GM18505 (cell line): Measurements from ENCODE around the gene RAP2B.
"Not testable (repeated sequence)": the region's sequence is repeated elsewhere in the genome, so short reads cannot be mapped to it uniquely, and the experiment has no call there.

Source experiments
- ATAC-seq: cut with Tn5 transposase; IDR thresholded peaks from one replicate; pipeline ENCODE4 v1.9.1; 2021; ENCODE audit not compliant: unreplicated experiment
- POLR2A ChIP-seq: IDR thresholded peaks from 4 replicates; pipeline ENCODE4 v1.6.1; 2011; ENCODE audit warnings: borderline replicate concordance; ENCODE audit not compliant: insufficient read depth, insufficient read length; ENCODE audit errors: extremely low read depth

RAP2B gene

DNA sequence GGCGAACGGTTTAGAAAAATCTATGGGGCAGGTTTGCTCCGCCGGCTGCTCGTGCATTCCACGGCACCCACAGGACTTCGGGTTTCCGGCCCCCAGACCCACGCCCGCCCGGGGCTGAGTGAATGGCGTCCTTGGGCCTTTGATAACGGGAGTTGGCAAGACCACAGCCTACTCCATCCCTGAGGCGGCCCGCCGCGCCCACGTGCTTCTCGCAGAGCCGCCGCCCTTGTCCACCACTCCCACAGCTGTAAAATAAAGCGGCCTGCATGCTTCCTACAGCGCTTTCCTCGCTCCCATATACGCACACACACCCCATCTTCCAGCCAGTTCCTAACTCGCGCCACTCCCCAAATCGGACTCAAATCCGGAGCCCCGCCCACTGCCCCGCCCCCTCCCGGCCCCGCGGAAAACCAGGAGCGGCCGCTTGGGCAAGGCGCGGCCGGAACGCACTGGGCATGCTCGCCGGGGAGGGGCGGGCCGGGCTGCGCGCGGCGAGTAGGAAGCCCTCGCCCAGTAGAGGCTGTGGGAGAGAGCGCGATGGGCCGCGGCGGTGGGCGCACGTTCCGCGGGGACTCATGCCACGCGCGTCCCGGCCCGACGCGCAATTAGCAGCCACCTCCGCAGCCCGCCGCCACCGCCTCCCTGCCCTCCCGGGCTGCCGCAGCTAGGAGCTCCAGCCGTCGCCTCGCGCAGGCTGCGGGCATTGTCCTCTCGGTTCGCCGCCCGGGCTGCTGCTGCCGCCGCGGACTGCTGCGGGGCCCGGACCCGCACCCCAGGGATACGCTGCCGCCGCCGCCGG, at the start of gene RAP2B:
Gene RAP2B (plus strand): TSS at position 513 of the 799 bp plus-strand sequence. CDS start 468 bp downstream, outside the sequence.
- peak; percentile 56 for ATAC-seq
- TF ChIP-seq POLR2A: peak; percentile 93

DNA sequence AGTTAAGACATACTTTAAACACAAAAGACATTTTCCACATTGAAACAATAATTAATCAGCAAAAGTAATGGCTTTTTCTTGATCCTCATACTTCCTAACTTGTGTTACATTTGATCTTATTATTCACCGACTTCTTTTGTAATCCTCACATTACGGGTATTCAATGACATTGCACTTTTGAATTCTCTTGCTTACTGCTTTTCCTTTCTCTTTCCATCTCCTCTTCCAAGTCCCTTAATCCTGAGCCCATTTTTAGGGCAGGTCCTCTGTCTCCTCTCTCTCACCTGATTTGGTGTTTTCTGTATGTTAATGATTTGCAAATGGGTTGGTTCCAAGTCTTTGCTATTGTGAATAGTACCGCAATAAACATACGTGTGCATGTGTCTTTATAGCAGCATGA, 48.5 kb upstream of the RAP2B start:
- TF ChIP-seq POLR2A: no peak

DNA sequence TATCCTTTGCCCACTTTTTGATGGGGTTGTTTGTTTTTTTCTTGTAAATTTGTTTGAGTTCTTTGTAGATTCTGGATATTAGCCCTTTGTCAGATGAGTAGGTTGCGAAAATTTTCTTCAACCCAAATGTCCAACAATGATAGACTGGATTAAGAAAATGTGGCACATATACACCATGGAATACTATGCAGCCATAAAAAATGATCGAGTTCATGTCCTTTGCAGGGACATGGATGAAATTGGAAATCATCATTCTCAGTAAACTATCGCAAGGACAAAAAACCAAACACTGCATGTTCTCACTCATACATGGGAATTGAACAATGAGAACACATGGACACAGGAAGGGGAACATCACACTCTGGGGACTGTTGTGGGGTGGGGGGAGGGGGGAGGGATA, 47.8 kb upstream of the RAP2B start:
- ATAC-seq: not testable (repeated sequence)

More for the DNA sequence above, 48.5 kb upstream of the RAP2B start:
- ATAC-seq: no peak

DNA sequence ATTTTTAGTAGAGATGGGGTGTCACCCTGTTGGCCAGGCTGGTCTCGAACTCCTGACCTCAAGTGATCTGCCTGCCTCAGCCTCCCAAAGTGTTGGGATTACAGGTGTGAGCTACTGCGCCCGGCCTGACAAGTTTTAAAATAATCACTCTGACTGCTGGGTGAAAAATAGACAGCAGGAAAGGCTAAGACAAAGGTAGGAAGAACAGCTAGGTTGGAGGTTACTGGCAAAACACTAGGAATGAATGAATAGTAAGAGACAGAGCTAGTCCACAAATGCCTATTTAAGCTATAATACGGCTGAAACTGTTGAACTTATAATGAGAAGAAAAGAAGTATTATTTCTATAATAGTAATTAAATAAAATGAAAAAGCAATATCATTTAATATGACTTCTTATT, 46.7 kb upstream of the RAP2B start:
- no peak for TF ChIP-seq POLR2A
- no peak for ATAC-seq

DNA sequence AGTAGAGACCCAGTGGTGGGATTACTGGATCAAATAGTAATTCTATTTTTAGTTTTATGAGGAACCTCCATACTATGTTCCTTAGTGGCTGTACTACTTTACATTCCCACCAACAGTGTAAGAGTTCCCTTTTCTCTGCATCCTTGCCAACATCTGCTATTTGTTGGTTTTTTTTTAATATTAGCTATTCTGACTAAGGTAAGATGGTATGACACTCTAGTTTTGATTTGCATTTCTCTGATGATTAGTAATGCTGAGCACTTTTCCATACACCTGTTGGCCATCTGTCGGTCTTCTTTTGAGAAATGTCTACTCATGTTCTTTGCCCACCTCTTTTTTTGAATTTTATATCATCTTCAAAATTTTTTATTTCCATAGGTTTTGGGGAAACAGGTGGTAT, 34.2 kb upstream of the RAP2B start:
- no peak for ATAC-seq

DNA sequence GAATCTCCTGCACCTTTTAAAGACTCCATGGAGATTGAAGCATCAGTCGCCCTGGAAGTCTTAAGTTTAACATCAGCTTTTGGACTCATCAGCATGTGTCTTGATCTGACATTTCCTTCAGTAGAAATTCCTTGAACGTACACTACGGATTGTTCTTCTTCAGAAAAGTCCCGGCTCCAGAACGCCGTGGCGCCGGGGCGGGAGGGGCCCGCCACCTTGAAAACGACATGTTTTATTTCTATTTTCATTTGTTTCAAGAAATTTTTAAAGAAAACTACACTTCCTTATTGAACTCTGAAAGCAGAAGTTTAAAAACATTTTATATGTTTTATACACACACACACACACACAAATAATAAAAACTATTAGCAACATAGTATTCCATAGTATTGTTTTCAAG, 32.6 kb upstream of the RAP2B start:
- no peak for TF ChIP-seq POLR2A
- no peak for ATAC-seq

More for the DNA sequence above, 34.2 kb upstream of the RAP2B start:
- no peak for TF ChIP-seq POLR2A

DNA sequence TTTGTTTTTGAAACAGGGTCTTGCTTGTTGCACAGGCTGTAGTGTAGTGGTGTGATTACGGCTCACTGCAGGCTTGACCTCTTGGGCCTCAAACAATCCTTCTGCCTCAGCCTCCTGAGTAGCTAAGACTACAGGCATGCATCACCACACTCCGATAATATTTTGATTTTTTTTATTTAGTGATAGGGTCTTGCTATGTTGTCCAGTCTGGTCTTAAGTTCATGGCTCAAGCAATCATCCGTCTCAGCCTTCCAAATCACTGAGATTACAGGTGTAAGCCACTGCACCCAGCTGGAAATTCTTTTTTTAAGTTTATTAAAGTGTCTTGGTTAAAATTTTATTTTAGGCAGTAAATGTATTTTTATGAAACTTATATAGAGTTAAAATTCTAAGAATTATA, 32.2 kb upstream of the RAP2B start:
- no peak for TF ChIP-seq POLR2A
- no peak for ATAC-seq

DNA sequence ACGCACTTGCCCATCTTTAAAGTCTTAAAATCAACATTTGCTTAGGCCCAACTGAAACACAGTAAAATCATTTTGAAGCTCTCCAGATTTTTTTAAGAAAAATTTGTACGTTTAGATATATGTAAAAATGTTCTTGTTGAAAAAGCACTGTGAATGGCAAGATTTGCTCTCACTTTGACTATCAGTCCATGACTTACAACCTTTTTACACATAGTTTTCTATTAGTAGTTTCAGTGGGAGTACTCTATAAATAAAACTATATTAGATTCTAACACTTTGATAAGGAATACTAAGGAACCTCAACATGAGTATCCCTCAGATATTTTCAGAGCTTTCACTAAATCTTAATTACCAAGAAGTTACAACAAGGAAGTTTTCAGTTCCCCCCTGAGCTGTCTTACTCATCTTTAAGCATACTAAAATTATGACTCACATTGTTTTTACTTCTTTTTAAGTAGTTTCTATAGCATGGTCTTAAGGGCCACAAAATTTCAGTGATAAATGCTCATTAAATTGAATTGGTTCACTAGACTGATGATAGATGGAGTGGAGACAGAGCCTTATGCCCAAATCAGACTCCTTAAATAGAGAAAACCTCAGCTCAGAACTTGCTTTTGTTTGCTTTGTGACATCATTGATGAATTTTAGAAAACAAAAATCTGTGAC, 31.6 kb upstream of the RAP2B start:
- TF ChIP-seq POLR2A: no peak
- peak; percentile 95 for ATAC-seq

DNA sequence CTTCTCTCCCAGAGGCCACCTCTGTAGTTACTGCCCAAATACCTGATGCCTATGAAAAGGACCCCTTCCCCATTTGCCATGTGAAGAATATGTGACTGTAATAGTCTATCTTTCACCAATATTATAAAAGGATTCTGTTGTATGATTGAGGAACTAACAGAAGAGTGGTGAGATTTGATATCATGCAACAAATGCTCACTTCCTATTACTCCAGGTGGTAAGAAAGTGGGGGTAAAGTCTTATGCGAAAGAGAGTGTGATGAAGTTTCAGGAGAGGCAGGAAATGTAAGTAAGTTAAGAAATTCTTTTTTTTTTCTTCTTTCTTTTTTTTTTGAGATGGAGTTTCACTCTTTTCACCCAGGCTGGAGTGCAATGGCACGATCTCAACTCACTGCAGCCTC, 24.4 kb upstream of the RAP2B start:
- peak; percentile 62 for ATAC-seq

DNA sequence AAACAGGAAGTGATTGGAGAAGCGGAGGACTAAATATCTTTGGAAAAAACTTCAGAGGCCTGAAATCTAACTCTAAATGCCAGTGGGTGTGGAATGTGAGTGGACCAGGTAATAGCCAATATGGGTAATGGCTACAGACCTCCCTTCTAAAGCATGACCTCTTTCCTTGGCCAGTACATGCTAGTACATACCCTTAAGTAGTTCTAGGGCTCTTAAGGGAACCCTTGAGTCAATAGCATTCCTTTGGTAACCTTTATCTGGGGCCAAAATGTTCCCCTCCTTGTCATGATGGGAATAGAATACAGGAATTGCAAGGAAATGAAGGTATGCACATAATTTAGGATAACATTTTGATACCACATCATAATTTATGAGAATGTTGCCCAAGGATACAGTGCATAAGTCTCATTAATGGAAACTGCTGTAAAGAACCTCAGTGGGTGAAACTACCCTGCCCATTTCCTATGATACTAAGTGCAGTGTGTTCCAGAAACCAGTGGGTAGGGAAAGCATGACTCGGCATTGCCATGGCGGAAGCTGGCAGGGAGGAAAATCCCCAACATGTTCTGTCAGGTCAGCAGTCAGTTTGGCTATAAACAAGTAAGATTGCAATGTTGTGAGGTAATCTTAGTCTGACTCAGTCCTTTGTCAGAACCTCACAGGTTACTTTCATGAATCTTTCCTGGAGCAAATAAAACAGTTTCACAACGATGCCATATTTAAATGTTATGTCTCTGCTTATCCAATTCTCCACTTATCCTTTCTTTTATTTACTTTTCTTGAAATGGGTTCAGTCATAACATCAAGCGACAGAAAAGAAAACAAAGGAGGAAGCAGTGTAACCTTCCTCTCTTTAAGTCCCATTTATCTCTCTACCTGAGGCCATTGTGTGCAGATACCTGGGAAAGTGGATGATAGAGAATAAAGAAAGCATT, 23.5 kb upstream of the RAP2B start:
- no peak for TF ChIP-seq POLR2A
- ATAC-seq: peak; percentile 69

More for the DNA sequence above, 24.4 kb upstream of the RAP2B start:
- TF ChIP-seq POLR2A: no peak

DNA sequence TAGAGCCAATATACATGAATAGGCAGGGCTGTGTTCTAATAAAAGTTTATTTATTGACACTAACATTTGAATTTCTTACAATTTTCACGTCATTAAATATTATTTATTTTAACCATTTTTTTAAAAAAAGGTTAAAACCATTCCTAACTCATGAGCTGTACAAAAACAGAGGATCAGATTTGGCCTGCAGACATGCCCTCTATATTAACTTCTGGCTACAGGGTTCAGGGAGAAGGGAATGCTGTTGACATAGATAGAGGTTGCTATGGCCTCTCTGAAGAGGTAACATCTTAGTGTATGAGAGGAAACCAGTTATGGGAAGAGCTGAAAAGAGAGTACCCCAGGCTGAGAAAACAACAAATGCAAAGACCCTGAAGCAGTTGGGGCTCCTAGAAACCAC, 19.1 kb upstream of the RAP2B start:
- no peak for ATAC-seq
- no peak for TF ChIP-seq POLR2A

DNA sequence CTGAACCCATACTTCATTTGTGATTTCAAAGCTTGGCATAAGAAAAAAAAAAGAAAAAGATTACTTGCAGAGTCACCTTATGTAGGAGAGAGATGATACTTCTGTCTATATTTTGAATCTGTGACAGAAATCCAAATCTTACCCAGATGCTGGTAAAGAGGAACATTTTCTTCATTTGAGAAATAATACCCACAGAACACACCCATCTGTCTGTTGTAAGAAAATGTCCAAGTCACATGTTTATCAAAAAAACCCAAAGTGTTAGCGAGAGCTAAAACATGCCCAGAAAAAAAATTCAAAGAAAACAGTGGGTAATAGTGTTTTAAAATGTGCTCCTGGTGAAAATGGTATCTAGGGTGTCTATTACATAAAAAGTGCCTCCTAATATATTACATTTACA, 18.0 kb upstream of the RAP2B start:
- no peak for TF ChIP-seq POLR2A
- ATAC-seq: no peak

DNA sequence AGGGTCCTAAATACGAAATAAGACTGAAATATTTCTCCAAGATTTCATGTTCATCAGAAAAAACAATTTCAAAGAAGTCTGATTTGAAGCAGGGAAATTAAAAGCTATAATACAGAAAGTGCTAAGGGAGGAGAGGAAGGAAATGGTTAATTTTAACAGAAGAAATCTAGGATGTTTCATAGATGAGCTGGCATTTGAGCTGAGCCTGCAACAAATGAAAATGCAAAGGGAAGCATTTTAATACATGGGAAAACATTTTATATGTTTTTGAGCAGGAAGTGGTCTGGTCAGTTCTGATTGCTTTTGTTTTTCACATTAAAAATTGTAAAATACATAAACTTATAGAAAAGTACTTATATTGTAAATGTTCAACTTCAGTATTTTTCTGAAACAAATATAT, 17.2 kb upstream of the RAP2B start:
- no peak for TF ChIP-seq POLR2A
- ATAC-seq: no peak
